Measurements from ENCODE around the gene MIGA2. TPM values are rescaled to one million over a fixed set of nuclear protein-coding genes. Genes with fewer than 3 reads are reported as not detected.

Gene MIGA2
- total and polyA plus RNA-seq, 10 donors = 20.2 to 47.1 (median 34.4) TPM

DNA sequence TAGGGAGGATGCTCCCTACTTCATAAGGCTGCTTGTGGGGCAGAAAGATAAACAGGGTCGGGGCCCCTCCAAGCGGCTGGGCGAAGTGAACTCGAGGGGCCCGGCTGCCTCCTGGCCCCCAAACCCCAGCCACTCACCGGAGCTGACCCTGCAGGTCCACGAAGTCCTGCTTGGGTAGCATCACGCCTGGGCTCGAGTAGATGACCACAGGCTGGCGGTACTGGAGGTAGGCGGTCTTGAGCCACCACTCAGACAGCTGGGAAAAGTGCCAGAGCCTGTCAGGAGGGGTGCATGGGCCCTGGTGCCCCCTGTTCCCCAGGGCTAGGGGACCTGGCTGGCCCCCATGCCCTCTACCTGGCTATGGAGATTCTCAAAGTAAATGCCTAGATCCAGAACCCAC, 67.6 kb downstream of the MIGA2 start:
- intact Hi-C loops (cut with DNase I; ENCODE audit: low total_unique reads) = no loop called here
- WGBS, 5 donors = 81 to 92% (median 86%) methylated on average over 2 to 11 of the region's 11 CpGs
- H3K36me3 ChIP-seq = peaks cover 0 to 53% (median 0%) of the 10 kb centered on the region in 6 donors

GRCh38 chr9:129105857-129106694, 69.7 kb downstream of the MIGA2 start:
- Histone ChIP-seq H3K27ac (no peak overlapping the region), H3K36me3 (peaks cover 0 to 49% (median 0%) of the 10 kb centered on the region in 6 donors), H3K27me3 (replicated peaks in 1 of 7) (no peaks in the 10 kb centered on the region), H3K4me3 (no peak overlapping the region), H3K4me1 (peaks cover 0 to 22% (median 16%) of the 10 kb centered on the region in 6 donors), H3K9me3 (no peaks in the 10 kb centered on the region)
- TF ChIP-seq, protein P1, sequence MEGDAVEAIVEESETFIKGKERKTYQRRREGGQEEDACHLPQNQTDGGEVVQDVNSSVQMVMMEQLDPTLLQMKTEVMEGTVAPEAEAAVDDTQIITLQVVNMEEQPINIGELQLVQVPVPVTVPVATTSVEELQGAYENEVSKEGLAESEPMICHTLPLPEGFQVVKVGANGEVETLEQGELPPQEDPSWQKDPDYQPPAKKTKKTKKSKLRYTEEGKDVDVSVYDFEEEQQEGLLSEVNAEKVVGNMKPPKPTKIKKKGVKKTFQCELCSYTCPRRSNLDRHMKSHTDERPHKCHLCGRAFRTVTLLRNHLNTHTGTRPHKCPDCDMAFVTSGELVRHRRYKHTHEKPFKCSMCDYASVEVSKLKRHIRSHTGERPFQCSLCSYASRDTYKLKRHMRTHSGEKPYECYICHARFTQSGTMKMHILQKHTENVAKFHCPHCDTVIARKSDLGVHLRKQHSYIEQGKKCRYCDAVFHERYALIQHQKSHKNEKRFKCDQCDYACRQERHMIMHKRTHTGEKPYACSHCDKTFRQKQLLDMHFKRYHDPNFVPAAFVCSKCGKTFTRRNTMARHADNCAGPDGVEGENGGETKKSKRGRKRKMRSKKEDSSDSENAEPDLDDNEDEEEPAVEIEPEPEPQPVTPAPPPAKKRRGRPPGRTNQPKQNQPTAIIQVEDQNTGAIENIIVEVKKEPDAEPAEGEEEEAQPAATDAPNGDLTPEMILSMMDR (IDR thresholded peaks at IDR 0.05 in 8 of 11, conservative IDR thresholded peaks at IDR 0.05 in 3 of 11) = no peak
- TF ChIP-seq POLR2A (IDR thresholded peaks at IDR 0.05) (no peak), POLR2AphosphoS5 (IDR thresholded peaks at IDR 0.05) (no peak)
- 87 to 96% (median 95%) methylated on average over 11 to 17 of the region's 17 CpGs for WGBS, 5 donors
- no peak for DNase-seq
- intact Hi-C loops (cut with DNase I; ENCODE audit: low total_unique reads) = no loop called here

More for the DNA sequence above, 67.6 kb downstream of the MIGA2 start:
- Histone ChIP-seq H3K27ac (no peak overlapping the region), H3K4me1 (peaks cover 0 to 8% (median 3%) of the 10 kb centered on the region in 6 donors), H3K4me3 (no peak overlapping the region), H3K27me3 (replicated peaks in 1 of 7) (no peaks in the 10 kb centered on the region), H3K9me3 (no peaks in the 10 kb centered on the region)
- no peak for DNase-seq
- TF ChIP-seq, protein P1 (IDR thresholded peaks at IDR 0.05 in 8 of 11, conservative IDR thresholded peaks at IDR 0.05 in 3 of 11) = no peak
- TF ChIP-seq POLR2AphosphoS5 (IDR thresholded peaks at IDR 0.05) (no peak), POLR2A (IDR thresholded peaks at IDR 0.05) (no peak)

DNA sequence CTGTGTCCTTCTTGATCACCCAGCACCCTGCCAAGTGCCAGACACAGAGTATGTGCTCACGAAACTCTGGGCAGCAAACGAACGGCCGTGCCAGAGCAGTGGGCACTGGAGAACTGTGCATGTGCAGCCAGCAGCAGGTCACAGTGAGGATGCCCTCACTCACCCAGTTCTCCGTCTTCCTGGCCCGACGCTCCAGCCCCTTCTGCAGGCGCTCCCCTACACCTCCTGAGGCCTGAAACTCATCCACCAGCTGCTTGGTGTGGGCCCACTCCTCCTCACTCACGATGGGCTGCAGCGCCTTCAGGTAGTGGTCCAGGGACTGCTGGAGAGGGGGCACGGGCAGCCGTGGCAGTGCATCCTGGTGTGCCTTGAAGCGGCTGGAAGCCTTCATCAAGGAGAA, 71.2 kb downstream of the MIGA2 start:
- H3K4me1 ChIP-seq = peaks cover 8 to 34% (median 26%) of the 10 kb centered on the region in 6 donors
- H3K27me3 ChIP-seq (replicated peaks in 1 of 7) = no peaks in the 10 kb centered on the region
- WGBS, 5 donors = 80 to 96% (median 92%) methylated on average over 10 to 13 of the region's 13 CpGs
- no peaks in the 10 kb centered on the region for H3K9me3 ChIP-seq
- DNase-seq = no peak
- intact Hi-C loops (cut with DNase I; ENCODE audit: low total_unique reads) = no loop called here
- TF ChIP-seq POLR2A (IDR thresholded peaks at IDR 0.05) (no peak), POLR2AphosphoS5 (IDR thresholded peaks at IDR 0.05) (no peak)
- TF ChIP-seq, protein P1 (IDR thresholded peaks at IDR 0.05 in 8 of 11, conservative IDR thresholded peaks at IDR 0.05 in 3 of 11) = no peak
- peaks cover 0 to 34% (median 0%) of the 10 kb centered on the region in 6 donors for H3K36me3 ChIP-seq
- H3K4me3 ChIP-seq = no peak overlapping the region
- no peak overlapping the region for H3K27ac ChIP-seq

GRCh38 chr9:129108083-129108804, 71.8 kb downstream of the MIGA2 start:
- Histone ChIP-seq H3K9me3 (no peaks in the 10 kb centered on the region), H3K4me1 (peaks cover 10 to 40% (median 31%) of the 10 kb centered on the region in 6 donors), H3K27me3 (replicated peaks in 1 of 7) (no peaks in the 10 kb centered on the region), H3K36me3 (peaks cover 0 to 33% (median 0%) of the 10 kb centered on the region in 6 donors), H3K4me3 (no peak overlapping the region), H3K27ac (no peak overlapping the region)
- intact Hi-C loops (cut with DNase I; ENCODE audit: low total_unique reads) = no loop called here
- DNase-seq = no peak
- no peak for TF ChIP-seq POLR2AphosphoS5 (IDR thresholded peaks at IDR 0.05)
- TF ChIP-seq, protein P1 (IDR thresholded peaks at IDR 0.05 in 8 of 11, conservative IDR thresholded peaks at IDR 0.05 in 3 of 11) = no peak
- 89 to 93% (median 91%) methylated on average over 11 to 13 of the region's 13 CpGs for WGBS, 5 donors

Measured in spleen (tissue), 11 donors.